Left cardiac atrium (tissue), 2 donors: ENCODE data around the gene AGBL4. TPM values are rescaled to one million over a fixed set of nuclear protein-coding genes. Genes with fewer than 3 reads are reported as not detected.

Experiments used
- total RNA-seq, 2 donors: library from RNA; stranded (reverse); fragmentation: NEBNext Ultra II Directional; extraction: Animal tissue kit (Norgen Biotek cat#: 25700); gene quantifications; one replicate each; pipeline ENCODE4 v1.2.1, GENCODE V29; 2021
- donor health status: DM: no; HTN: yes; CAD: no; lungs with severe emphysema.
- donor health status: DM: yes; HTN: yes; CAD: no.

The AGBL4 gene
- total RNA-seq, 2 donors from 2014 or later: 2.5 to 3.1 TPM

Other genes starting within 250 kb of the AGBL4 start
- gene ELAVL4, start 85.0 kb upstream of the AGBL4 start, total RNA-seq: 1 to 10 TPM in 1 of 2 donors, under 1 TPM in 1; 0.38 to 1.0 TPM